Measurements from ENCODE around the gene PPP3R1.

The PPP3R1 gene

DNA sequence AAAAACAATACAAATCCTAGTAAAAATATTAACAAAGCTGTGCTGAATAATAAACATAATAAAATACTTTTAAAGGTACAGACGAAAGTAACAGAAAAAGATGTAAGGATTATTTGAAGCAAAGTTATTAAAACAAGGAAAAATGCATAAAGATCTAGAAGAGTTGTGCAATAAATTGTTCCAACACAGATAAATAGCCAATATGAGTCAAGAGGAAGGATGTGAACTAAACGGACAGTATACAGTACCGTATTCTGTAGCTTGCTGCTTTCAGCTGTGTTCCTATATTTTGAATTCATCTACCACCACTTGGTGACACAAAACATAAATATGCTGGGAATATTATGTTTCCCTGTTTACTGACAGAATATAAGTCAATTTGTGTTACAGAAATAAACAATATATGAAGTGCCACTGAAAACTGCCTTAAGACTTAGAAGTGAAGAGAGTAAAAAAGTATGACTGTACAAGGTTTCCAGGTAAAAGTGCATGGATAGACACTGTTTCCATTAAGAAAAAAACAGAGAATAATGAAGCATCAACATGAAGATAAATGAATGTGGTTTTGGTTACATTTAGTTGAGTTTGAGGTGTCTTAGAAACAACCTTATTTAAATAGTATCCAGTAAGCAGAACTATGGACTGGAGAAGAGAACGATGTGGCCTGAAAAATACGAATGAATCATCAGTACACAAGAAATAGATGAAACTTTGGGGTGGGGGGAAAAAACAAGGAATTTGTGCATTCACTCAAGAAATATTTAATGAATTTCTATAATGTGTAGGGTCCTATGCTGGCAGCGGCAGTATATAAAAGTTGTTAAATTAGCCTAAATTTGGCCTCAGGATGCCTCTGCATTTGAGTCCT lies 13.1 kb downstream of the PPP3R1 start:
- CTCF ChIA-PET, result interaction anchor here (0.8 kb wide), 2 partner anchors 13 to 54 kb away, joined by 3 read pairs; no protein-coding TSS in a partner anchor
- Histone ChIP-seq H3K9me3 (ENCODE audit: control extremely low read depth in 1 of 5, control insufficient read depth in 4 of 5, insufficient read depth in 2 of 5, low read depth in 1 of 5, low read length in 4 of 5) (no peaks in the 10 kb centered on the region), H3K27me3 (replicated peaks in 2 of 5; ENCODE audit: control insufficient read depth in 4 of 5, insufficient read depth in 5 of 5, low read length in 4 of 5) (no peaks in the 10 kb centered on the region), H3K27ac (ENCODE audit: insufficient read depth in 1 of 2, low read depth in 1 of 2, low read length in 2 of 2, poor library complexity in 1 of 2, severe bottlenecking in 2 of 2) (peak overlapping the region in 1 of 2 experiments; percentile 41), H3K4me1 (ENCODE audit: control extremely low read depth in 1 of 4, control insufficient read depth in 4 of 4, insufficient read depth in 4 of 4, low read length in 3 of 4) (peaks cover 8 to 44% (median 33%) of the 10 kb centered on the region in 4 experiments), H3K4me3 (ENCODE audit: control insufficient read depth in 1 of 7, extremely low read depth in 1 of 7, insufficient read depth in 4 of 7, low read depth in 2 of 7, low read length in 6 of 7) (peak overlapping the region in 2 of 7 experiments; percentile 19 to 24), H3K36me3 (ENCODE audit: control insufficient read depth in 4 of 4, insufficient read depth in 4 of 4, low read length in 3 of 4) (peaks cover 0 to 20% (median 7%) of the 10 kb centered on the region in 4 experiments)
- POLR2A ChIA-PET, result no interaction called here
- peak in 1 of 3 donors; percentile 52 for DNase-seq
- 67% methylated on average over 1 of the region's 6 CpGs for WGBS (ENCODE audit: insufficient coverage)

DNA sequence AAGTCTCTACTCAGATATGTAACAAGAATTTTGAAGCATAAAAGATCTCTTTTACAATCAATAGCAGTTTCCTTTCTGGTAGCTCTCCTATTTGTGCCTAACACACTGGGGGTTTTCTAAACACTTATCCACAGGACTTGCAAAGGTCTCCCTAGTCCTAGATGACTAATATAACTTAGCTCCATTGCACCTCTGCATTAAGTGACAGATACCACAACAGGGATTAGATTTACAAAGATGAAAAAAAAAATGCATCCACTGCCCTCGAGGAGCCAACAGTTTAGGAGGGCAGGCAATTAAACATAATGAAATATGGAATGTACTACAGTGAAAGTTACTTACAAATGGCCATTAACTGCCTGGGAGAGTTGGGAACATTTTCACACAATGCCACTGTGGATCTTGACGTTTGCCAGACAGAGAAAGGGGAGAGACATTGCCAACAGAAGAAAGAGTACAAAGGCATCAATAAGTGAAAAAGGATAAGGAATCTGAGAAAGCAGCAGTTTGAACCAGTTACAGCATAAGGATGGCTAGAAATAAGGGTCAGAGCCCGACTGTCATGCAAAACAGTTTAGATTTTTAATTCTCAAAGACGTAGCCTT lies 14.3 kb downstream of the PPP3R1 start:
- no peak overlapping the region for H3K27ac ChIP-seq (ENCODE audit: insufficient read depth in 1 of 2, low read depth in 1 of 2, low read length in 2 of 2, poor library complexity in 1 of 2, severe bottlenecking in 2 of 2)
- CTCF ChIA-PET, result interaction anchor here (0.7 to 2.3 kb wide), 5 partner anchors 12 to 45 kb away, joined by 3 to 9 read pairs (median 3); no protein-coding TSS in a partner anchor
- POLR2A ChIA-PET, result no interaction called here
- no peak for DNase-seq
- no peaks in the 10 kb centered on the region for H3K9me3 ChIP-seq (ENCODE audit: control extremely low read depth in 1 of 5, control insufficient read depth in 4 of 5, insufficient read depth in 2 of 5, low read depth in 1 of 5, low read length in 4 of 5)
- peaks cover 7 to 39% (median 31%) of the 10 kb centered on the region in 4 experiments for H3K4me1 ChIP-seq (ENCODE audit: control extremely low read depth in 1 of 4, control insufficient read depth in 4 of 4, insufficient read depth in 4 of 4, low read length in 3 of 4)
- 94% methylated on average over 2 of the region's 4 CpGs for WGBS (ENCODE audit: insufficient coverage)
- H3K27me3 ChIP-seq (replicated peaks in 2 of 5; ENCODE audit: control insufficient read depth in 4 of 5, insufficient read depth in 5 of 5, low read length in 4 of 5), result no peaks in the 10 kb centered on the region
- H3K4me3 ChIP-seq (ENCODE audit: control insufficient read depth in 1 of 7, extremely low read depth in 1 of 7, insufficient read depth in 4 of 7, low read depth in 2 of 7, low read length in 6 of 7), result no peak overlapping the region
- H3K36me3 ChIP-seq (ENCODE audit: control insufficient read depth in 4 of 4, insufficient read depth in 4 of 4, low read length in 3 of 4), result peaks cover 0 to 20% (median 8%) of the 10 kb centered on the region in 4 experiments

- no peaks in the 10 kb centered on the region for H3K9me3 ChIP-seq (ENCODE audit: control extremely low read depth in 1 of 5, control insufficient read depth in 4 of 5, insufficient read depth in 2 of 5, low read depth in 1 of 5, low read length in 4 of 5)
- H3K27me3 ChIP-seq (replicated peaks in 2 of 5; ENCODE audit: control insufficient read depth in 4 of 5, insufficient read depth in 5 of 5, low read length in 4 of 5), result no peaks in the 10 kb centered on the region
- no peak for DNase-seq
- POLR2A ChIA-PET, result no interaction called here
- H3K4me3 ChIP-seq (ENCODE audit: control insufficient read depth in 1 of 7, extremely low read depth in 1 of 7, insufficient read depth in 4 of 7, low read depth in 2 of 7, low read length in 6 of 7), result no peak overlapping the region
- H3K36me3 ChIP-seq (ENCODE audit: control insufficient read depth in 4 of 4, insufficient read depth in 4 of 4, low read length in 3 of 4), result peaks cover 0 to 18% (median 8%) of the 10 kb centered on the region in 4 experiments
- peaks cover 7 to 39% (median 31%) of the 10 kb centered on the region in 4 experiments for H3K4me1 ChIP-seq (ENCODE audit: control extremely low read depth in 1 of 4, control insufficient read depth in 4 of 4, insufficient read depth in 4 of 4, low read length in 3 of 4)
- H3K27ac ChIP-seq (ENCODE audit: insufficient read depth in 1 of 2, low read depth in 1 of 2, low read length in 2 of 2, poor library complexity in 1 of 2, severe bottlenecking in 2 of 2), result no peak overlapping the region
- WGBS (ENCODE audit: insufficient coverage), result no CpG with 5 or more reads among the region's 2 CpGs
- CTCF ChIA-PET, result interaction anchor here (0.7 to 2.3 kb wide), 8 partner anchors 12 to 46 kb away, joined by 3 to 9 read pairs (median 4); no protein-coding TSS in a partner anchor
These were observed 14.9 kb downstream of the PPP3R1 start for GRCh38 chr2:68237404-68237803.

- ChIA-PET CTCF (interaction anchor here (0.7 to 2.3 kb wide), 6 partner anchors 8 to 46 kb away, joined by 3 to 9 read pairs (median 6); no protein-coding TSS in a partner anchor), POLR2A (no interaction called here)
- Histone ChIP-seq H3K4me3 (ENCODE audit: control insufficient read depth in 1 of 7, extremely low read depth in 1 of 7, insufficient read depth in 4 of 7, low read depth in 2 of 7, low read length in 6 of 7) (no peak overlapping the region), H3K4me1 (ENCODE audit: control extremely low read depth in 1 of 4, control insufficient read depth in 4 of 4, insufficient read depth in 4 of 4, low read length in 3 of 4) (peaks cover 7 to 39% (median 31%) of the 10 kb centered on the region in 4 experiments), H3K27me3 (replicated peaks in 2 of 5; ENCODE audit: control insufficient read depth in 4 of 5, insufficient read depth in 5 of 5, low read length in 4 of 5) (no peaks in the 10 kb centered on the region), H3K9me3 (ENCODE audit: control extremely low read depth in 1 of 5, control insufficient read depth in 4 of 5, insufficient read depth in 2 of 5, low read depth in 1 of 5, low read length in 4 of 5) (no peaks in the 10 kb centered on the region), H3K27ac (ENCODE audit: insufficient read depth in 1 of 2, low read depth in 1 of 2, low read length in 2 of 2, poor library complexity in 1 of 2, severe bottlenecking in 2 of 2) (peak overlapping the region in 1 of 2 experiments; percentile 27), H3K36me3 (ENCODE audit: control insufficient read depth in 4 of 4, insufficient read depth in 4 of 4, low read length in 3 of 4) (peaks cover 0 to 15% (median 7%) of the 10 kb centered on the region in 4 experiments)
- DNase-seq, result no peak
These were observed 15.5 kb downstream of the PPP3R1 start for GRCh38 chr2:68236876-68237275.

- DNase-seq, result peak in 1 of 3 donors; percentile 57
- peaks cover 0 to 15% (median 5%) of the 10 kb centered on the region in 4 experiments for H3K36me3 ChIP-seq (ENCODE audit: control insufficient read depth in 4 of 4, insufficient read depth in 4 of 4, low read length in 3 of 4)
- WGBS (ENCODE audit: insufficient coverage), result no CpG with 5 or more reads among the region's 4 CpGs
- ChIA-PET POLR2A (no interaction called here), CTCF (interaction anchor here (0.7 to 2.3 kb wide), 6 partner anchors 8 to 46 kb away, joined by 3 to 9 read pairs (median 6); no protein-coding TSS in a partner anchor)
- peaks cover 7 to 39% (median 31%) of the 10 kb centered on the region in 4 experiments for H3K4me1 ChIP-seq (ENCODE audit: control extremely low read depth in 1 of 4, control insufficient read depth in 4 of 4, insufficient read depth in 4 of 4, low read length in 3 of 4)
- no peaks in the 10 kb centered on the region for H3K27me3 ChIP-seq (replicated peaks in 2 of 5; ENCODE audit: control insufficient read depth in 4 of 5, insufficient read depth in 5 of 5, low read length in 4 of 5)
- H3K9me3 ChIP-seq (ENCODE audit: control extremely low read depth in 1 of 5, control insufficient read depth in 4 of 5, insufficient read depth in 2 of 5, low read depth in 1 of 5, low read length in 4 of 5), result no peaks in the 10 kb centered on the region
- H3K4me3 ChIP-seq (ENCODE audit: control insufficient read depth in 1 of 7, extremely low read depth in 1 of 7, insufficient read depth in 4 of 7, low read depth in 2 of 7, low read length in 6 of 7), result peak overlapping the region in 1 of 7 experiments; percentile 3
- peak overlapping the region in 1 of 2 experiments; percentile 27 for H3K27ac ChIP-seq (ENCODE audit: insufficient read depth in 1 of 2, low read depth in 1 of 2, low read length in 2 of 2, poor library complexity in 1 of 2, severe bottlenecking in 2 of 2)
These were observed 16.1 kb downstream of the PPP3R1 start for GRCh38 chr2:68236103-68236734.

DNA sequence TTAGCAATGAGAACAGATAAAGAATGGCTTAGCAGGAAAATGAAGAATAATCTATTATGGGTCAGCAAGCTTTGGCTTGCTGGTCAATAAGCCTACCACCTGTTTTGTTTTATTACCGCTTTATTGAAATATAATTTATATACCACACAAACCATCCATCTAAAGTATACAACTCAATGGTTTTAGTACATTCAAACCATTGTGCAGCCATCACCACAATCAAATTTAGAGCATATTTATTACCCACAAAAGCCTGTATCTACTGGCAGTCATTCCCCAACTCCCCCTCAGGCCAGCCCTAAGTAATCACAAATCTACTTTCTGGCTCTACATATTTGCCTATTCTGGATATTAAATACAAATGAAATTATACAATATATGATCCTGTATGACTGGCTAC lies 17.2 kb downstream of the PPP3R1 start:
- Histone ChIP-seq H3K36me3 (ENCODE audit: control insufficient read depth in 4 of 4, insufficient read depth in 4 of 4, low read length in 3 of 4) (peaks cover 0 to 8% (median 3%) of the 10 kb centered on the region in 4 experiments), H3K9me3 (ENCODE audit: control extremely low read depth in 1 of 5, control insufficient read depth in 4 of 5, insufficient read depth in 2 of 5, low read depth in 1 of 5, low read length in 4 of 5) (no peaks in the 10 kb centered on the region), H3K27ac (ENCODE audit: insufficient read depth in 1 of 2, low read depth in 1 of 2, low read length in 2 of 2, poor library complexity in 1 of 2, severe bottlenecking in 2 of 2) (no peak overlapping the region), H3K4me1 (ENCODE audit: control extremely low read depth in 1 of 4, control insufficient read depth in 4 of 4, insufficient read depth in 4 of 4, low read length in 3 of 4) (peaks cover 10 to 49% (median 36%) of the 10 kb centered on the region in 4 experiments), H3K27me3 (replicated peaks in 2 of 5; ENCODE audit: control insufficient read depth in 4 of 5, insufficient read depth in 5 of 5, low read length in 4 of 5) (no peaks in the 10 kb centered on the region), H3K4me3 (ENCODE audit: control insufficient read depth in 1 of 7, extremely low read depth in 1 of 7, insufficient read depth in 4 of 7, low read depth in 2 of 7, low read length in 6 of 7) (no peak overlapping the region)
- CTCF ChIA-PET, result interaction anchor here (1.8 kb wide), 1 partner anchor 10 kb away, joined by 5 read pairs; no protein-coding TSS in a partner anchor
- WGBS (ENCODE audit: insufficient coverage), result 100% methylated on average over 1 of the region's 1 CpG
- POLR2A ChIA-PET, result no interaction called here
- no peak for DNase-seq

Data from common myeloid progenitor, CD34-positive (primary cell).